HG03342 (cell line): ENCODE results near the gene ZNF608.

Experiments
- ATAC-seq: cut with Tn5 transposase; IDR thresholded peaks from one replicate; pipeline ENCODE4 v1.9.1; 2021; ENCODE audit warnings: mild to moderate bottlenecking, moderate library complexity; ENCODE audit not compliant: unreplicated experiment

ZNF608 gene

GRCh38 chr5:124745928-124746915, at the start of gene ZNF608:
ZNF608 (minus strand) TSS chr5:124746639; CDS start chr5:124744989, 1,650 bp downstream.
- ATAC-seq = no peak

GRCh38 chr5:124795829-124796228, 49.4 kb upstream of the ZNF608 start:
- no peak for ATAC-seq

- no peak for ATAC-seq
These were observed 44.7 kb upstream of the ZNF608 start for GRCh38 chr5:124790895-124791732.

- no peak for ATAC-seq
These were observed 44.0 kb upstream of the ZNF608 start for GRCh38 chr5:124790301-124790894.

GRCh38 chr5:124789104-124789605, 42.7 kb upstream of the ZNF608 start:
- no peak for ATAC-seq

GRCh38 chr5:124783794-124784193, 37.4 kb upstream of the ZNF608 start:
- no peak for ATAC-seq

GRCh38 chr5:124783285-124783684, 36.8 kb upstream of the ZNF608 start:
- no peak for ATAC-seq

- no peak for ATAC-seq
These were observed 35.8 kb upstream of the ZNF608 start for GRCh38 chr5:124782262-124782661.

- no peak for ATAC-seq
These were observed 33.6 kb upstream of the ZNF608 start for GRCh38 chr5:124780011-124780410.

- no peak for ATAC-seq
These were observed 27.2 kb upstream of the ZNF608 start for GRCh38 chr5:124773315-124774311.

- ATAC-seq = no peak
These were observed 26.2 kb upstream of the ZNF608 start for GRCh38 chr5:124772457-124773200.

- no peak for ATAC-seq
These were observed 25.3 kb upstream of the ZNF608 start for GRCh38 chr5:124771761-124772160.

- ATAC-seq = no peak
These were observed 18.7 kb upstream of the ZNF608 start for GRCh38 chr5:124764992-124765611.

GRCh38 chr5:124764585-124764984, 18.1 kb upstream of the ZNF608 start:
- ATAC-seq = no peak

GRCh38 chr5:124761010-124761409, 14.6 kb upstream of the ZNF608 start:
- no peak for ATAC-seq

- no peak for ATAC-seq
These were observed 14.2 kb upstream of the ZNF608 start for GRCh38 chr5:124760608-124761007.

- no peak for ATAC-seq
These were observed 9.1 kb upstream of the ZNF608 start for GRCh38 chr5:124755565-124755964.

GRCh38 chr5:124755041-124755440, 8.6 kb upstream of the ZNF608 start:
- no peak for ATAC-seq
